Left ventricle myocardium inferior (tissue), 1 donor: ENCODE data around the gene VCL. TPM values are rescaled to one million over a fixed set of nuclear protein-coding genes. Genes with fewer than 3 reads are reported as not detected.
"Not testable (repeated sequence)": the region's sequence is repeated elsewhere in the genome, so short reads cannot be mapped to it uniquely, and the experiment has no call there.

Experiments used
- DNase-seq: peaks from one replicate; pipeline ENCODE4 v3.0.0-alpha.2; 2020
- H3K27ac ChIP-seq: fragments of 200-600 bp; replicated peaks from 2 replicates; pipeline ENCODE4 v1.8.0; 2021
- H3K27me3 ChIP-seq: fragments of 200-600 bp; 2 replicates; pipeline ENCODE4 v1.8.0; 2021; ENCODE audit warnings: low read depth
- H3K36me3 ChIP-seq: fragments of 200-600 bp; 2 replicates; pipeline ENCODE4 v1.8.0; 2021
- H3K4me1 ChIP-seq: fragments of 200-600 bp; 2 replicates; pipeline ENCODE4 v1.8.0; 2021
- H3K4me3 ChIP-seq: fragments of 200-600 bp; 2 replicates; pipeline ENCODE4 v1.8.0; 2021; ENCODE audit warnings: mild to moderate bottlenecking, moderate library complexity
- H3K9me3 ChIP-seq: fragments of 200-600 bp; replicated peaks from 2 replicates; pipeline ENCODE4 v1.8.0; 2021
- CTCF ChIP-seq: fragments of 200-600 bp; IDR thresholded peaks from 2 replicates; pipeline ENCODE4 v1.8.0; 2021; ENCODE audit warnings: antibody characterized with exemption, mild to moderate bottlenecking, borderline replicate concordance
- intact Hi-C: fragments of 100-400 bp; cut with micrococcal nuclease; formaldehyde crosslinking; loops from one replicate; pipeline ENCODE4 v1.11.0; 2022
- total RNA-seq: library from RNA; stranded (reverse); fragmentation: NEBNext Ultra II Directional; extraction: Animal tissue kit (Norgen Biotek cat#: 25700); gene quantifications from one replicate; pipeline ENCODE4 v1.2.1, GENCODE V29; 2021
- donor health status: DM: no; HTN: yes; CAD: no; lungs with severe emphysema.

The VCL gene
- total RNA-seq, 1 donor from 2014 or later = 227 TPM

GRCh38 chr10:73955719-73956118 lies 42.2 kb upstream of the VCL start:
- Histone ChIP-seq H3K27me3 (no peaks in the 10 kb centered on the region), H3K4me3 (no peak overlapping the region), H3K9me3 (no peaks in the 10 kb centered on the region), H3K27ac (no peak overlapping the region), H3K36me3 (no peaks in the 10 kb centered on the region), H3K4me1 (peaks cover 16% of the 10 kb centered on the region)
- no peak for DNase-seq
- no peak for TF ChIP-seq CTCF
- intact Hi-C loops = no loop called here

GRCh38 chr10:73956476-73957359 lies 41.2 kb upstream of the VCL start:
- no peak for DNase-seq

GRCh38 chr10:73959484-73960243 lies 38.3 kb upstream of the VCL start:
- Histone ChIP-seq H3K9me3 (no peaks in the 10 kb centered on the region), H3K27ac (no peak overlapping the region), H3K27me3 (no peaks in the 10 kb centered on the region), H3K36me3 (no peaks in the 10 kb centered on the region), H3K4me1 (peaks cover 16% of the 10 kb centered on the region), H3K4me3 (no peak overlapping the region)
- no peak for TF ChIP-seq CTCF
- intact Hi-C loops = no loop called here
- no peak for DNase-seq

More at GRCh38 chr10:73956476-73957359, 41.2 kb upstream of the VCL start:
- no peaks in the 10 kb centered on the region for H3K9me3 ChIP-seq
- peaks cover 16% of the 10 kb centered on the region for H3K4me1 ChIP-seq
- intact Hi-C loops = no loop called here
- TF ChIP-seq CTCF = no peak
- H3K36me3 ChIP-seq = no peaks in the 10 kb centered on the region
- H3K4me3 ChIP-seq = no peak overlapping the region
- H3K27me3 ChIP-seq = no peaks in the 10 kb centered on the region
- peak overlapping the region; percentile 56 for H3K27ac ChIP-seq

GRCh38 chr10:73962386-73962785 lies 35.5 kb upstream of the VCL start:
- Histone ChIP-seq H3K4me3 (no peak overlapping the region), H3K9me3 (no peaks in the 10 kb centered on the region), H3K36me3 (no peaks in the 10 kb centered on the region), H3K27me3 (no peaks in the 10 kb centered on the region), H3K27ac (no peak overlapping the region), H3K4me1 (peaks cover 24% of the 10 kb centered on the region)
- no peak for DNase-seq
- no peak for TF ChIP-seq CTCF
- intact Hi-C loops = no loop called here

- H3K36me3 ChIP-seq, H3K27ac ChIP-seq, H3K27me3 ChIP-seq, intact Hi-C loops, DNase-seq, H3K4me3 ChIP-seq, H3K9me3 ChIP-seq: not testable (repeated sequence)
- H3K4me1 ChIP-seq = peaks cover 35% of the 10 kb centered on the region
These were observed 34.4 kb upstream of the VCL start for GRCh38 chr10:73963533-73963932.

GRCh38 chr10:73964743-73965142 lies 33.2 kb upstream of the VCL start:
- H3K36me3 ChIP-seq = no peaks in the 10 kb centered on the region
- H3K9me3 ChIP-seq = no peaks in the 10 kb centered on the region
- no peak overlapping the region for H3K4me3 ChIP-seq
- H3K27me3 ChIP-seq = no peaks in the 10 kb centered on the region
- intact Hi-C loops = no loop called here
- no peak for TF ChIP-seq CTCF
- H3K27ac ChIP-seq = no peak overlapping the region
- no peak for DNase-seq
- peaks cover 36% of the 10 kb centered on the region for H3K4me1 ChIP-seq

GRCh38 chr10:73965267-73965889 lies 32.5 kb upstream of the VCL start:
- H3K27me3 ChIP-seq, H3K9me3 ChIP-seq, intact Hi-C loops, H3K36me3 ChIP-seq, DNase-seq: not testable (repeated sequence)
- Histone ChIP-seq H3K4me3 (peak overlapping the region; percentile 34), H3K4me1 (peaks cover 36% of the 10 kb centered on the region), H3K27ac (peak overlapping the region; percentile 87)
